T-cell (primary cell): ENCODE data around the gene CHD3. TPM values are rescaled to one million over a fixed set of nuclear protein-coding genes. Genes with fewer than 3 reads are reported as not detected.

ENCODE experiments used
- ATAC-seq, 4 experiments: fragments of 200-7000 bp in 3 of 4; fragments of 150-1000 bp in 1 of 4; cut with Tn5 transposase; replicated peaks in 1 of 4; 1 replicate in 3 of 4; 2 replicates in 1 of 4; pipeline ENCODE4 v1.10.0; 2021; ENCODE audit warnings: moderate library complexity in 3 of 4, mild to moderate bottlenecking in 2 of 4, moderate number of reproducible peaks in 1 of 4
- CTCF ChIA-PET, 2 donors: fragments of 300-600 bp; sonication (Branson Sonifier 250); formaldehyde crosslinking; loops; one replicate each; lab custom pipeline; 2022; ENCODE audit warnings: antibody characterized with exemption in 2 of 2; lab: Charles Lee
- POLR2A ChIA-PET, 2 donors: fragments of 300-600 bp; sonication (Branson Sonifier 250); formaldehyde crosslinking; loops; one replicate each; lab custom pipeline; 2022; ENCODE audit warnings: antibody characterized with exemption in 2 of 2; lab: Charles Lee
- DNase-seq, 35 experiments: peaks; one replicate each; pipeline versions ENCODE4 v3.0.0 to v3.0.0-alpha.2; 2013 to 2023
- H3K27ac ChIP-seq: one replicate; pipeline ENCODE4 v1.5.1; 2013; ENCODE audit warnings: low read length
- H3K27me3 ChIP-seq, 2 experiments: replicated peaks in 1 of 2; 1 replicate in 1 of 2; 2 replicates in 1 of 2; pipeline versions ENCODE4 v1.6.1 to v1.7.0; 2013; ENCODE audit warnings: low read length in 1 of 2, mixed read lengths in 1 of 2; ENCODE audit not compliant: control insufficient read depth in 2 of 2, insufficient read depth in 2 of 2; ENCODE audit errors: extremely low read depth in 1 of 2
- H3K36me3 ChIP-seq, 2 donors: 1 replicate in 1 of 2; 2 replicates in 1 of 2; pipeline versions ENCODE4 v1.6.1 to v1.7.0; 2013; ENCODE audit warnings: low read length in 1 of 2; ENCODE audit not compliant: control insufficient read depth in 2 of 2, insufficient read depth in 1 of 2; ENCODE audit errors: extremely low read depth in 1 of 2
- H3K4me1 ChIP-seq, 2 experiments: 1 replicate in 1 of 2; 2 replicates in 1 of 2; pipeline versions ENCODE4 v1.6.1 to v1.7.0; 2013; ENCODE audit warnings: low read length in 2 of 2, mixed read lengths in 1 of 2; ENCODE audit not compliant: insufficient read depth in 2 of 2, control insufficient read depth in 1 of 2; ENCODE audit errors: extremely low read depth in 1 of 2
- H3K4me3 ChIP-seq, 2 donors: 1 replicate in 1 of 2; 2 replicates in 1 of 2; pipeline versions ENCODE4 v1.5.1 to v1.7.0; 2013; ENCODE audit warnings: mild to moderate bottlenecking in 2 of 2, low read length in 1 of 2, moderate library complexity in 1 of 2; ENCODE audit not compliant: control insufficient read depth in 1 of 2; ENCODE audit errors: extremely low read depth in 1 of 2
- H3K9me3 ChIP-seq: 2 replicates; pipeline ENCODE4 v1.7.0; 2013
- H3K27ac Mint-ChIP-seq, 2 donors: one replicate each; pipeline ENCODE4 v1.8.0; 2020 to 2021; ENCODE audit warnings: mild to moderate bottlenecking in 2 of 2, mixed read lengths in 2 of 2
- H3K27me3 Mint-ChIP-seq, 2 donors: one replicate each; pipeline ENCODE4 v1.8.0; 2021 to 2022; ENCODE audit warnings: mixed read lengths in 2 of 2
- H3K36me3 Mint-ChIP-seq: one replicate; pipeline ENCODE4 v1.8.0; 2021; ENCODE audit warnings: mixed read lengths
- H3K4me1 Mint-ChIP-seq, 3 donors: one replicate each; pipeline ENCODE4 v1.8.0; 2020 to 2022; ENCODE audit warnings: mixed read lengths in 3 of 3, mild to moderate bottlenecking in 1 of 3
- H3K4me3 Mint-ChIP-seq, 3 donors: one replicate each; pipeline ENCODE4 v1.8.0; 2020 to 2022; ENCODE audit warnings: mild to moderate bottlenecking in 3 of 3, mixed read lengths in 3 of 3, moderate library complexity in 3 of 3
- H3K9me3 Mint-ChIP-seq, 3 donors: one replicate each; pipeline ENCODE4 v1.8.0; 2020 to 2022; ENCODE audit warnings: mixed read lengths in 3 of 3
- WGBS: methylation state at CpG from one replicate; pipeline ENCODE4 v1.1.5; 2013; ENCODE audit warnings: missing lambda C conversion rate; ENCODE audit not compliant: insufficient coverage; 5-methylcytosine and 5-hydroxymethylcytosine counted together
- total RNA-seq, 35 experiments: library from RNA in 6 of 35; stranded (reverse) in 6 of 35; fragments of 120-200 nt in 1 of 35; gene quantifications; one replicate each; pipeline versions ENCODE4 v1.2.1 to v1.2.4 and lab custom pipeline; 2013 to 2026

CHD3 gene
- total RNA-seq, 5 donors from 2014 or later (not counting 1 experiment from before 2014, with no cell fraction given), result 250 to 331 (median 274) TPM

DNA sequence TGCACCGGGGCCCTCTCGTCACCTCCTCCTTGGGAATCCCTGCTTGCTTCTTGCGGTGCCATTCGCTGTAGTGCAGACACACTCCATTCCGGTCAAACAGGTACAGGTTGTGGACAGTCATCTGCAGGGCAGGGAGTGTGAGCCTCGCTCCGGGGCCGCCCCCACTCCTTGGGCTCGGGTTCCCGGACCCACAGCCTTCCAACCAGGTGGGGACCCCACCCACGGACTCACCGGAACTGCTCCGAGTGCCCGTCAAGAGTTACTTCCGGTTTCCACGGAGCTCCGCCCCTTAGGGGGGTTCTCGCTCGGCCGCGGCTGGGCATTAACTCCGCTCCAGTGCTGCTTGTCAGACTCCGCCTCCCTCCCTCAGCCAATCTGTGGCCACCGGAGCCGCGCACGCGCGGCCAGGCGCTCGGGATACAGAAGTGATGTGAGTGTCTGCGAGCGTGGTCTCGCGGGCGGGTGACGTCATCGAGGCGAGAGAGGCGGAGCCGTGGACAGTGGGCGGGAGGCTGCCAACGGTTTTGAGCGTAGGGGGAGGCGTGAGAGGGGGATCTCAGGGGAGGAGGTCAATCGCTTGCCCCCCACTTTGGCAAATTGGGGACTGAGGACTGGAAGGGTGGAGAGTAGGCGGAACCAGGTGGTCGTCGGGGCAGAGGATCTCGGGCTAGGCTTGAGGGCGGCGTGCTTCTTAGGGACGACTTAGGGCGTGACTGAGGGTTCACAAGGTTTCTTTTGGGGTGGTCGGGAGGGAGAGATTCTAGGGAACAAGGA lies 43.3 kb downstream of the CHD3 start, which contains the start of the genes CNTROB and TRAPPC1:
Gene CNTROB, plus strand, starts transcription at position 498 of the 774 bp plus-strand sequence. CDS start 874 bp downstream, outside the sequence.
Gene TRAPPC1, minus strand, starts transcription at position 238 of the 774 bp plus-strand sequence. Its CDS starts 117 bp downstream, at position 121.
- Histone ChIP-seq H3K27me3 (no peaks in the 10 kb centered on the region), H3K9me3 (no peaks in the 10 kb centered on the region), H3K4me3 (peak within 1 kb of the TSS; percentile 86 to 88), H3K36me3 (peaks cover 0 to 31% of the 10 kb centered on the region in 2 donors), H3K4me1 (peaks cover 18 to 37% of the 10 kb centered on the region in 2 experiments), H3K27ac (peak within 1 kb of the TSS; percentile 87)
- peaks cover 19% of the 10 kb centered on the region for H3K36me3 Mint-ChIP-seq
- DNase-seq (peak; percentile 96 to 99 (median 99)), ATAC-seq (peak; percentile 94 to 98 (median 98))
- CTCF ChIA-PET, result interaction anchor here in 1 of 2 donors (0.6 to 1.9 kb wide), 8 partner anchors 16 to 798 kb away, joined by 3 to 9 read pairs (median 5); partner anchors contain the start of gene RNF227
- H3K4me3 Mint-ChIP-seq, result peak within 1 kb of the TSS; percentile 93 to 98 (median 94)
- 2% methylated on average over 51 of the region's 55 CpGs for WGBS
- peak within 1 kb of the TSS; percentile 93 to 94 for H3K27ac Mint-ChIP-seq
- peaks cover 50 to 58% (median 57%) of the 10 kb centered on the region in 3 donors for H3K4me1 Mint-ChIP-seq
- no peaks in the 10 kb centered on the region for H3K9me3 Mint-ChIP-seq
- no peaks in the 10 kb centered on the region for H3K27me3 Mint-ChIP-seq
- POLR2A ChIA-PET, result interaction anchor here (0.5 to 0.9 kb wide), 6 partner anchors 10 to 244 kb away, joined by 3 read pairs; partner anchors contain the start of gene TP53 (in 1 of the 2)

DNA sequence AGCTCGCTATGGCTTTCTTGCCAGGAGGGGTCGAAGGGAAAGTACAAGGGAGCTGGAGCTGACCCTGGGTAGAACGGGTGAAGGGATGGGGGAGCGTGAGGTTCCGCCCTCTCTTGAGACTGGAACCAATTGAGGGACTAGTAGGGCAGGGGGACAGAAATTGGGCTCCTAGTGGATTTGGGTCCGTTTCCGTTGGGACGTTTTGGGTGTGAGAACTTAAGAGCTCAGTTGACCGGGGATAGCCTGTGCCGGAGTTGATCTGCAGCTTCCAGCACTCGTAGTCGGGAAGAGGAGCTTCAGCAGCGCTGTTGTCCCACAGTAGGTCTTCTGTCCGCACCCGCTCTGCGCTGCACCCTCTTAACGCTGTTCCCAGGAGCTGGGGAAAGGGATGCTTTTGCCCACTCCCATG lies 43.9 kb downstream of the CHD3 start:
- Mint-ChIP-seq H3K9me3 (no peaks in the 10 kb centered on the region), H3K4me3 (peak overlapping the region; percentile 93 to 98 (median 94)), H3K36me3 (peaks cover 22% of the 10 kb centered on the region), H3K27ac (peak overlapping the region; percentile 93 to 94), H3K27me3 (no peaks in the 10 kb centered on the region), H3K4me1 (peaks cover 50 to 61% (median 58%) of the 10 kb centered on the region in 3 donors)
- peak in 1 of 35 experiments; percentile 23 for DNase-seq
- POLR2A ChIA-PET, result interaction anchor here (0.6 to 0.9 kb wide), 5 partner anchors 11 to 932 kb away, joined by 3 to 7 read pairs (median 3); no protein-coding TSS in a partner anchor
- peaks cover 0 to 36% of the 10 kb centered on the region in 2 donors for H3K36me3 ChIP-seq
- peak overlapping the region; percentile 79 for H3K27ac ChIP-seq
- H3K4me3 ChIP-seq, result peak overlapping the region; percentile 86 to 88
- H3K27me3 ChIP-seq, result no peaks in the 10 kb centered on the region
- H3K9me3 ChIP-seq, result no peaks in the 10 kb centered on the region
- under 1% methylated on average over 17 of the region's 17 CpGs for WGBS
- ATAC-seq, result peak; percentile 10 to 29 (median 20)
- CTCF ChIA-PET, result interaction anchor here in 1 of 2 donors (0.6 to 1.9 kb wide), 9 partner anchors 16 to 799 kb away, joined by 3 to 9 read pairs (median 5); partner anchors contain the start of genes NAA38 and RNF227
- peaks cover 18 to 37% of the 10 kb centered on the region in 2 experiments for H3K4me1 ChIP-seq

DNA sequence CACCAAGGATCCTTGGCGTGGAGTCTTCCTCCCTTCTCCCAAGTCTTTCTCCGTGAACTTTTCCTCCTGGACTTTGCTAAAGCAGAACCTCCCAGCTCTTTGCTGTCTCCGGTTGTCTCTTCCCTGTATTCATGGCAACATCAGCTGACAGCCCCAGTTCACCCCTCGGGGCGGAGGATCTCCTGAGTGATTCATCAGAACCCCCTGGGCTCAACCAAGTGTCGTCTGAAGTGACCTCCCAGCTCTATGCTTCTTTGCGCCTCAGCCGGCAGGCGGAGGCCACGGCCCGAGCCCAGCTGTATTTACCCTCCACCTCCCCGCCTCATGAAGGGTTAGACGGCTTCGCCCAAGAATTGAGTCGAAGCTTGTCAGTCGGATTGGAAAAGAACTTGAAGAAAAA lies 44.4 kb downstream of the CHD3 start:
- peaks cover 21% of the 10 kb centered on the region for H3K36me3 Mint-ChIP-seq
- Histone ChIP-seq H3K36me3 (peaks cover 0 to 34% of the 10 kb centered on the region in 2 donors), H3K4me1 (peaks cover 18 to 37% of the 10 kb centered on the region in 2 experiments), H3K4me3 (peak overlapping the region; percentile 86 to 88), H3K27me3 (no peaks in the 10 kb centered on the region), H3K27ac (no peak overlapping the region), H3K9me3 (no peaks in the 10 kb centered on the region)
- H3K27ac Mint-ChIP-seq, result peak overlapping the region in 1 of 2 donors; percentile 57
- ATAC-seq (no peak), DNase-seq (peak in 5 of 35 experiments; percentile 16 to 41 (median 26))
- H3K4me3 Mint-ChIP-seq, result peak overlapping the region; percentile 93 to 98 (median 94)
- H3K4me1 Mint-ChIP-seq, result peaks cover 48 to 61% (median 58%) of the 10 kb centered on the region in 3 donors
- ChIA-PET CTCF (interaction anchor here (0.5 to 1.9 kb wide), 12 partner anchors 17 to 800 kb away, joined by 3 to 9 read pairs (median 5); partner anchors contain the start of genes NAA38 (in 1 of the 2) and RNF227 (in 1 of the 2)), POLR2A (interaction anchor here (0.6 kb wide), 2 partner anchors 484 to 931 kb away, joined by 6 to 7 read pairs; no protein-coding TSS in a partner anchor)
- no peaks in the 10 kb centered on the region for H3K9me3 Mint-ChIP-seq
- H3K27me3 Mint-ChIP-seq, result no peaks in the 10 kb centered on the region
- 23% methylated on average over 7 of the region's 16 CpGs for WGBS

DNA sequence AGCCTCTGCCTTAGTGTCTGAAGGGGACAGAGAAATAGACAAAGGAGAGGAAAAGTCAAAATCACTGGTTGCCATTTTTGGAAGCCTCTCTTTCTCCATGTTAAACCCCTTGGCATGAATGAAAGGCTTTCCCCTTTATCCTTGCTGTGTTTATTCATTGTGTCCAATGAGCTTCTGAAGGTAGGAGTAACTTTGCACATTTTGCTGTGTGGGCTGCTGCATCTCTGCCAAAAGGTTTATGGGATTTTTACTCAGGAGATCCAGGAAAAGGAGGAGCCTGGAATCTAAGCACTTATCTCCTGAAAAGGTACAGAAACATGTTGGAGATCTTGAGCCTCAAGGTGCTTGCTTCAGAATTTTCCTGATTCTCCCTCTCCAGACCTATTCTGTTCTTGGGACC lies 47.3 kb downstream of the CHD3 start:
- no peak overlapping the region for H3K4me3 Mint-ChIP-seq

DNA sequence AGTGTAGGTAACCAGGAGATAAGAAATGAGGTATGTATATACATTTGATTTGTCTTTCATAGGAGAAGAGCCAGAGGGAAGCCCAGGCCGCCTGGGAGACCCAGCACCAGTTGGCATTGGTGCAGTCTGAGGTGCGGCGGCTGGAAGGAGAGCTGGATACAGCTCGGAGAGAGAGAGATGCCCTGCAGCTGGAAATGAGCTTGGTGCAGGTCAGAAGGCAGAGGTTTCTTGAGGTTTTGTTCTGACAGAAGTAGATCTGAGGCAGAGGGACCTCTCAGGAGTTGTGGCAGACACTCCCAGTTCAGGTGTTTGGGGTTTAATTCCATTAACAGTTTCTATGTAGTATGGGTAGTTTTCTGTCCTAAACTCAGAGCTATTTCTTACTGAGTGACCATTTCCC lies 51.4 kb downstream of the CHD3 start:
- Histone ChIP-seq H3K4me1 (no peaks in the 10 kb centered on the region), H3K27me3 (no peaks in the 10 kb centered on the region), H3K27ac (no peak overlapping the region), H3K36me3 (peaks cover 5 to 55% of the 10 kb centered on the region in 2 donors), H3K9me3 (no peaks in the 10 kb centered on the region), H3K4me3 (no peak overlapping the region)
- WGBS, result no CpG with 5 or more reads among the region's 4 CpGs
- ATAC-seq (no peak), DNase-seq (no peak)
- no peak overlapping the region for H3K4me3 Mint-ChIP-seq
- ChIA-PET POLR2A (no interaction called here), CTCF (interaction anchor here in 1 of 2 donors (1.2 kb wide), 1 partner anchor 50 kb away, joined by 3 read pairs; no protein-coding TSS in a partner anchor)
- H3K36me3 Mint-ChIP-seq, result peaks cover 53% of the 10 kb centered on the region
- H3K27me3 Mint-ChIP-seq, result no peaks in the 10 kb centered on the region
- H3K4me1 Mint-ChIP-seq, result peaks cover 3 to 6% (median 5%) of the 10 kb centered on the region in 3 donors
- no peaks in the 10 kb centered on the region for H3K9me3 Mint-ChIP-seq
- H3K27ac Mint-ChIP-seq, result no peak overlapping the region

More for the DNA sequence above, 47.3 kb downstream of the CHD3 start:
- no peaks in the 10 kb centered on the region for H3K27me3 ChIP-seq
- H3K4me3 ChIP-seq, result no peak overlapping the region
- Mint-ChIP-seq H3K27ac (no peak overlapping the region), H3K36me3 (peaks cover 39% of the 10 kb centered on the region), H3K4me1 (peaks cover 34 to 45% (median 44%) of the 10 kb centered on the region in 3 donors), H3K27me3 (no peaks in the 10 kb centered on the region), H3K9me3 (no peaks in the 10 kb centered on the region)
- no peak for ATAC-seq
- ChIA-PET POLR2A (no interaction called here), CTCF (interaction anchor here in 1 of 2 donors (0.5 to 1.3 kb wide), 2 partner anchors 23 to 1285 kb away, joined by 4 read pairs; no protein-coding TSS in a partner anchor)
- peaks cover 12 to 22% of the 10 kb centered on the region in 2 experiments for H3K4me1 ChIP-seq
- H3K9me3 ChIP-seq, result no peaks in the 10 kb centered on the region
- DNase-seq, result no peak
- H3K27ac ChIP-seq, result no peak overlapping the region
- H3K36me3 ChIP-seq, result peaks cover 3 to 32% of the 10 kb centered on the region in 2 donors

DNA sequence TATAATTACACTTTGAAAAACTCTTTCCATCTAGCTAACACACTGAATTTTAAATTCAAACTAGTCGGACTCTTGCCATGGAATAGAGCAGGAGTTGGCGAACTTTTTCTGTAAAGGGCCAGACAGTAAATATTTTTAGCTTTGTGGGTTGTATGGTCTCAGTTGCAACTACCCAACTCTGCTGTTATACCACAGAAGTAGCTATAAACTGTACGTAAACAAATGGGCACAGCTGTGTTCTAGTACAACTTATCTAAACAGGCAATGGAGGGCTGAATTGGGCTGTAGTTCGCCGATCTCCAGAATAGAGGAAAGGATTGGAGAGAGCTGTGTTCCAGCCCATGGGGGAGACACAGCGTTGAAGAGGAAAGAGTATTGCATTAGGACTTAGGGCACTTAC lies 52.2 kb downstream of the CHD3 start:
- 100% methylated on average over 3 of the region's 6 CpGs for WGBS
- Mint-ChIP-seq H3K27me3 (no peaks in the 10 kb centered on the region), H3K27ac (no peak overlapping the region), H3K4me3 (no peak overlapping the region), H3K36me3 (peaks cover 54% of the 10 kb centered on the region), H3K4me1 (peaks cover under 1 to 5% (median 3%) of the 10 kb centered on the region in 3 donors), H3K9me3 (no peaks in the 10 kb centered on the region)
- no peak for ATAC-seq
- Histone ChIP-seq H3K27ac (no peak overlapping the region), H3K4me3 (no peak overlapping the region), H3K36me3 (peaks cover 7 to 58% of the 10 kb centered on the region in 2 donors), H3K9me3 (no peaks in the 10 kb centered on the region), H3K4me1 (no peaks in the 10 kb centered on the region), H3K27me3 (no peaks in the 10 kb centered on the region)
- POLR2A ChIA-PET, result interaction anchor here in 1 of 2 donors (1.0 kb wide), 1 partner anchor 23 kb away, joined by 8 read pairs; no protein-coding TSS in a partner anchor
- CTCF ChIA-PET, result no interaction called here
- DNase-seq, result no peak
